ENCODE results near the gene DOCK3. TPM values are rescaled to one million over a fixed set of nuclear protein-coding genes. Genes with fewer than 3 reads are reported as not detected.

The DOCK3 gene
- total RNA-seq, 1 donor from 2014 or later, result 0.52 TPM

GRCh38 chr3:50649451-50649931 is 25.2 kb upstream of the DOCK3 start:
- no peaks in the 10 kb centered on the region for H3K27me3 ChIP-seq (ENCODE audit: control insufficient read depth in 3 of 3, insufficient read depth in 3 of 3, low read length in 3 of 3)
- peaks cover 22 to 37% (median 34%) of the 10 kb centered on the region in 3 donors for H3K36me3 ChIP-seq (ENCODE audit: control insufficient read depth in 3 of 3, insufficient read depth in 3 of 3, low read length in 3 of 3)
- peak overlapping the region; percentile 18 to 74 (median 21) for H3K9ac ChIP-seq (ENCODE audit: low read depth in 1 of 3, low read length in 3 of 3)
- H3K9me3 ChIP-seq (ENCODE audit: control insufficient read depth in 3 of 3, low read length in 3 of 3), result no peaks in the 10 kb centered on the region
- H3K4me3 ChIP-seq (ENCODE audit: low read length in 3 of 3), result peak overlapping the region in 1 of 3 donors; percentile 13
- peaks cover 28 to 61% (median 33%) of the 10 kb centered on the region in 3 donors for H3K4me1 ChIP-seq (ENCODE audit: control insufficient read depth in 3 of 3, insufficient read depth in 3 of 3, low read length in 3 of 3)
- peak overlapping the region; percentile 68 for H3K27ac ChIP-seq (ENCODE audit: low read depth, low read length)

DNA sequence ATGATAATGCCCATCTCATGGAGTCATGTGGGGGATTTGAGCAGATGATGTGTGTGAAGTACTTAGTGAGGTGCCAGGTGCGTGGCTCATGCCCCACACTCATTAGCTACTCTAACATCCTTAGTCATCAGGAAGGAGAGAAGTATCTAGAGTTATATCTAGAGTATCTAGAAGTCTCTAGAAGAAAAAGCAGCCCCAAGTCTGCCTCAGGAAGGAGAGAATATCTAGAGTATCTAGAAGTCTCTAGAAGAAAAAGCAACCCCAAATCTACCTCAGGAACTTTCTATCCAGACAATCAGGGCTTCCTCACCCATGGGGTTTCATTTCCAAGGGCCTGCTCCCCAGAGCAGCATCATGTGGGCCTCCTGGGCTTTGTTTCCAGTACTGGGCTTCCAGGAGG is 24.7 kb upstream of the DOCK3 start:
- Histone ChIP-seq H3K27me3 (ENCODE audit: control insufficient read depth in 3 of 3, insufficient read depth in 3 of 3, low read length in 3 of 3) (no peaks in the 10 kb centered on the region), H3K4me1 (ENCODE audit: control insufficient read depth in 3 of 3, insufficient read depth in 3 of 3, low read length in 3 of 3) (peaks cover 28 to 64% (median 33%) of the 10 kb centered on the region in 3 donors), H3K27ac (ENCODE audit: low read depth, low read length) (peak overlapping the region; percentile 68), H3K9ac (ENCODE audit: low read depth in 1 of 3, low read length in 3 of 3) (peak overlapping the region in 2 of 3 donors; percentile 21 to 74), H3K36me3 (ENCODE audit: control insufficient read depth in 3 of 3, insufficient read depth in 3 of 3, low read length in 3 of 3) (peaks cover 22 to 32% (median 30%) of the 10 kb centered on the region in 3 donors), H3K4me3 (ENCODE audit: low read length in 3 of 3) (no peak overlapping the region), H3K9me3 (ENCODE audit: control insufficient read depth in 3 of 3, low read length in 3 of 3) (no peaks in the 10 kb centered on the region)

DNA sequence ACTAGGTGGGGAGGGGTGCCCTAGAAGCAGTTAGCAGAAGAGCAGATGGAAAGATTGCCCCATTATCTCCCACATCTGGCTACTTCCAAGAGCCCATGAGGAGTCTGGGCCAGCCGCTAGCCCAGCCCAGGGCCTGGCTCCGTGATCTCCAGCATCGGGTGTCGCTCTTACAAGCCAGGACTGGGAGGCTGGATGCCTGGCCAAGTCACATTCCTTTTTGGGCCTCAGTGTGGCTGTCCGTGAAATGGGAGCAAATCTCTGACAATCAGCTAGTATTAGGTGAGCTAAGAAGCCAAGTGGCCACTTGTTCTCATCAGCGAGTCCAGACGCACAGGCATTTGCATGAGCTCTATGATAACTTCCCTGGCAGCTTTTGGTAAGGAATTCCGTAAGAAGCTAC is 23.3 kb upstream of the DOCK3 start:
- Histone ChIP-seq H3K4me1 (ENCODE audit: control insufficient read depth in 3 of 3, insufficient read depth in 3 of 3, low read length in 3 of 3) (peaks cover 28 to 65% (median 33%) of the 10 kb centered on the region in 3 donors), H3K27ac (ENCODE audit: low read depth, low read length) (no peak overlapping the region), H3K9me3 (ENCODE audit: control insufficient read depth in 3 of 3, low read length in 3 of 3) (no peaks in the 10 kb centered on the region), H3K36me3 (ENCODE audit: control insufficient read depth in 3 of 3, insufficient read depth in 3 of 3, low read length in 3 of 3) (peaks cover 17 to 19% (median 18%) of the 10 kb centered on the region in 3 donors), H3K9ac (ENCODE audit: low read depth in 1 of 3, low read length in 3 of 3) (no peak overlapping the region), H3K27me3 (ENCODE audit: control insufficient read depth in 3 of 3, insufficient read depth in 3 of 3, low read length in 3 of 3) (no peaks in the 10 kb centered on the region), H3K4me3 (ENCODE audit: low read length in 3 of 3) (no peak overlapping the region)

DNA sequence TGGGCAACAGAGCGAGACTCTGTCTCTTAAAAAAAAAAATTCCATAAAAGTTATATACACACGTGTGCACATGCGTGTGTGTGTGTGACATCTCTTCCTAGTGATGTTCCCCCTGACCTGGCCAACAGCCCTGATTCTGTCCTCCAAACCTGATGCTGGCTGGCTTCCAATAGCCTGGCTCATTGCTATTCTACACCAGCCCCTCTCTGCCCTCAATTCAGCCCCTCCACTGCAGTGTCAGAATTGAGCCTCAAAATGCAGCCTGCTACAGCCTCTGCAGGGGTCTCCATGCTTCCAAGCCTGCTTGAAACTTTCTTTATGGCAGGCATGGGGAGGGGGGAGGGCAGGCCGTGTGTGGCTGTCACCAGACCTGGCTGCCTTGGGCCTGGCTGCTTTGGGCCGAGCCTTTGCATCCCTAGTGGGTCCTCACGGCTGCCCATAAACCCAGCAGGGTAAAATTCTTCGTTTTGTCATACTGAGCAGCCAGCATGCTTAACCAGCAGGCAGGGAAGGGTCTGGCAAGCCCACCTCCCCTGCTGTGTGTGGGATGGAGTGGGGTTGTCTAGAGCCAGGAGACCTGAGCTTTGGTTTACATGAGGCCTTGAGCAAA is 22.7 kb upstream of the DOCK3 start:
- peak overlapping the region in 1 of 3 donors; percentile 33 for H3K9ac ChIP-seq (ENCODE audit: low read depth in 1 of 3, low read length in 3 of 3)
- no peaks in the 10 kb centered on the region for H3K27me3 ChIP-seq (ENCODE audit: control insufficient read depth in 3 of 3, insufficient read depth in 3 of 3, low read length in 3 of 3)
- H3K4me1 ChIP-seq (ENCODE audit: control insufficient read depth in 3 of 3, insufficient read depth in 3 of 3, low read length in 3 of 3), result peaks cover 28 to 61% (median 33%) of the 10 kb centered on the region in 3 donors
- H3K4me3 ChIP-seq (ENCODE audit: low read length in 3 of 3), result no peak overlapping the region
- H3K36me3 ChIP-seq (ENCODE audit: control insufficient read depth in 3 of 3, insufficient read depth in 3 of 3, low read length in 3 of 3), result peaks cover 11 to 13% (median 13%) of the 10 kb centered on the region in 3 donors
- H3K27ac ChIP-seq (ENCODE audit: low read depth, low read length), result no peak overlapping the region
- H3K9me3 ChIP-seq (ENCODE audit: control insufficient read depth in 3 of 3, low read length in 3 of 3), result no peaks in the 10 kb centered on the region

DNA sequence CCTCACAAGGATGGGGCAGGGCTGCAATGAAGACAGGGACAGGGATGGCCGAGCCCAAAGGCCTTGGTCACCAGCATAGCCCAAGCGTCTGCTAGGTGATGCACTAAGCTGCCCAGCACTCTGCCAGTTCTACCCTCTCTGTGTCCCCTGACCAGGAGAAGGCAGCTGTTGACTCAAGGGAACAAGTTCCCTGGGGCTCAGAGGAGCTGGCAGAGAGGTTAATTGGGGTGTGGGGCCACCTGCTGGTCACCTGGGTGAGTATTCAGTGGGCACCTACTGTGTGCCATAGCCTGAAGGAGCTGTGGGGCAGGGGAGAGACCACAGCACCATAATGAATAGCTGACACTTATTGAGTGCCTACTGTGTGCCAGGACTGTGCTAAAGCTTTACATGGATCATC is 22.0 kb upstream of the DOCK3 start:
- Histone ChIP-seq H3K9ac (ENCODE audit: low read depth in 1 of 3, low read length in 3 of 3) (peak overlapping the region in 1 of 3 donors; percentile 33), H3K27ac (ENCODE audit: low read depth, low read length) (no peak overlapping the region), H3K4me1 (ENCODE audit: control insufficient read depth in 3 of 3, insufficient read depth in 3 of 3, low read length in 3 of 3) (peaks cover 28 to 54% (median 33%) of the 10 kb centered on the region in 3 donors), H3K27me3 (ENCODE audit: control insufficient read depth in 3 of 3, insufficient read depth in 3 of 3, low read length in 3 of 3) (no peaks in the 10 kb centered on the region), H3K36me3 (ENCODE audit: control insufficient read depth in 3 of 3, insufficient read depth in 3 of 3, low read length in 3 of 3) (peaks cover 6 to 7% (median 7%) of the 10 kb centered on the region in 3 donors), H3K9me3 (ENCODE audit: control insufficient read depth in 3 of 3, low read length in 3 of 3) (no peaks in the 10 kb centered on the region), H3K4me3 (ENCODE audit: low read length in 3 of 3) (no peak overlapping the region)

DNA sequence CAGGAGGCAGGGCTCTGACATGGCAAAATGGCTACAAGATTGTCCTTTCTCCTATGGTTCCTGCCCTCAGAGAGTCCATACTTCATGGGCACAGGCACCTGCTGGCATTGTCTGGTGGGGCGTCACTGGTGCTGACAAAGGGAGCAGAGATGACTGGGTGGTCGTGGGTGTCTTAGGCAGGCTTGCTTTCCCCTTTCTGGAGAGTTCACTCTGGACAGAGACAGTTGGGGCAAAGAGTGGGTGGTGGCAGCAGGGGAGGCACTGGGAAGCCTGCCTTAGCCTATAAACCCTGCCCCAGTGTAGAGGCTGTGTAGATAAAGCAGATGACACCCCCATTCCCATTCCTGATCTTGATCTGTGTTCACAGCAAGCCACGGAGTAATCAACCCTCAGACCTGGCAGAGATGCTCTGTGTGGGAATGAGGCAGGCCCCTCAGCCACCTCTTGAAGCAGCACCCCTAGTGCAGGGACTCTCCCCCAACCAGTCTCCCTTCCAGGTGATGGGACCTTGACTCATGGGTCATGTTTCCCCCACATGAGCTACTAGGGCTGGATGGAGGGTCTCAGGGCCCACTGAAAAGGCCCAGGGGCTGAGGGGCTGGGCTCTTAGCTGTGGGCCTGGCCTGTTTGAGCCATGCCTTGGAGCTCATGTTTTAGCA is 20.7 kb upstream of the DOCK3 start:
- Histone ChIP-seq H3K9me3 (ENCODE audit: control insufficient read depth in 3 of 3, low read length in 3 of 3) (no peaks in the 10 kb centered on the region), H3K27ac (ENCODE audit: low read depth, low read length) (no peak overlapping the region), H3K36me3 (ENCODE audit: control insufficient read depth in 3 of 3, insufficient read depth in 3 of 3, low read length in 3 of 3) (no peaks in the 10 kb centered on the region), H3K4me3 (ENCODE audit: low read length in 3 of 3) (no peak overlapping the region), H3K4me1 (ENCODE audit: control insufficient read depth in 3 of 3, insufficient read depth in 3 of 3, low read length in 3 of 3) (peaks cover 19 to 40% (median 21%) of the 10 kb centered on the region in 3 donors), H3K9ac (ENCODE audit: low read depth in 1 of 3, low read length in 3 of 3) (no peak overlapping the region), H3K27me3 (ENCODE audit: control insufficient read depth in 3 of 3, insufficient read depth in 3 of 3, low read length in 3 of 3) (no peaks in the 10 kb centered on the region)

- no peak overlapping the region for H3K4me3 ChIP-seq (ENCODE audit: low read length in 3 of 3)
- no peak overlapping the region for H3K9ac ChIP-seq (ENCODE audit: low read depth in 1 of 3, low read length in 3 of 3)
- peaks cover 8 to 30% (median 12%) of the 10 kb centered on the region in 3 donors for H3K4me1 ChIP-seq (ENCODE audit: control insufficient read depth in 3 of 3, insufficient read depth in 3 of 3, low read length in 3 of 3)
- no peaks in the 10 kb centered on the region for H3K9me3 ChIP-seq (ENCODE audit: control insufficient read depth in 3 of 3, low read length in 3 of 3)
- H3K27ac ChIP-seq (ENCODE audit: low read depth, low read length), result no peak overlapping the region
- no peaks in the 10 kb centered on the region for H3K36me3 ChIP-seq (ENCODE audit: control insufficient read depth in 3 of 3, insufficient read depth in 3 of 3, low read length in 3 of 3)
- no peaks in the 10 kb centered on the region for H3K27me3 ChIP-seq (ENCODE audit: control insufficient read depth in 3 of 3, insufficient read depth in 3 of 3, low read length in 3 of 3)
These were observed 19.5 kb upstream of the DOCK3 start for GRCh38 chr3:50655009-50655830.

- no peak overlapping the region for H3K27ac ChIP-seq (ENCODE audit: low read depth, low read length)
- H3K9ac ChIP-seq (ENCODE audit: low read depth in 1 of 3, low read length in 3 of 3), result no peak overlapping the region
- no peak overlapping the region for H3K4me3 ChIP-seq (ENCODE audit: low read length in 3 of 3)
- H3K9me3 ChIP-seq (ENCODE audit: control insufficient read depth in 3 of 3, low read length in 3 of 3), result no peaks in the 10 kb centered on the region
- peaks cover under 1 to 19% (median 4%) of the 10 kb centered on the region in 3 donors for H3K4me1 ChIP-seq (ENCODE audit: control insufficient read depth in 3 of 3, insufficient read depth in 3 of 3, low read length in 3 of 3)
- no peaks in the 10 kb centered on the region for H3K27me3 ChIP-seq (ENCODE audit: control insufficient read depth in 3 of 3, insufficient read depth in 3 of 3, low read length in 3 of 3)
- no peaks in the 10 kb centered on the region for H3K36me3 ChIP-seq (ENCODE audit: control insufficient read depth in 3 of 3, insufficient read depth in 3 of 3, low read length in 3 of 3)
These were observed 18.1 kb upstream of the DOCK3 start for GRCh38 chr3:50656417-50657195.

DNA sequence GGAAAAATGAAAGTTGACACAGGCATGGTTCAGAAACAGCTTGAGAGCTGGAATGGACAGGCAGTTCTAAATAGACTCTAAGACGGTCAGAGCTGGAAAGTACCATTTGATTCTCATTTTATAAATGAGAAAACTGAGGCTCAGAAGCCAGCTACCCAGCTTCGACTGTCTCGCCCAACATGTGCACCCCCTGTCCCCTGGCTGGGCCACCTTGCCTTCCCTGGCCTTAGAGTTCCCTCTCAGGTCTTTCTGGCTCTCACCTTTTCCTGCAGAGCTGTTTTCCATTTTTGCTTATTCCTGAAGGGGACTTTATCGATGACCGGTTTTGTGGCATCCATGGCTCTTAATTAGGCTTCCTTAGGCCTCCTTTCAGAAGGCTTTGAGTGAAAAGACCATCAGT is 17.3 kb upstream of the DOCK3 start:
- no peak overlapping the region for H3K4me3 ChIP-seq (ENCODE audit: low read length in 3 of 3)
- no peaks in the 10 kb centered on the region for H3K27me3 ChIP-seq (ENCODE audit: control insufficient read depth in 3 of 3, insufficient read depth in 3 of 3, low read length in 3 of 3)
- peaks cover 0 to 12% (median 4%) of the 10 kb centered on the region in 3 donors for H3K4me1 ChIP-seq (ENCODE audit: control insufficient read depth in 3 of 3, insufficient read depth in 3 of 3, low read length in 3 of 3)
- no peaks in the 10 kb centered on the region for H3K9me3 ChIP-seq (ENCODE audit: control insufficient read depth in 3 of 3, low read length in 3 of 3)
- H3K36me3 ChIP-seq (ENCODE audit: control insufficient read depth in 3 of 3, insufficient read depth in 3 of 3, low read length in 3 of 3), result no peaks in the 10 kb centered on the region
- no peak overlapping the region for H3K27ac ChIP-seq (ENCODE audit: low read depth, low read length)
- H3K9ac ChIP-seq (ENCODE audit: low read depth in 1 of 3, low read length in 3 of 3), result no peak overlapping the region
